Fibroblast of lung (primary cell): ENCODE results near the gene CHST9. TPM values are rescaled to one million over a fixed set of nuclear protein-coding genes. Genes with fewer than 3 reads are reported as not detected.

Experiments used
- DNase-seq, 2 donors: peaks; one replicate each; pipeline versions ENCODE4 v3.0.0 to v3.0.0-alpha.2; 2010; ENCODE audit warnings: low read depth in 2 of 2
- H2AFZ ChIP-seq: 2 replicates; pipeline ENCODE4 v1.5.1; 2012; ENCODE audit warnings: low read length, control low read depth, inconsistent platforms
- H3K27ac ChIP-seq: 2 replicates; pipeline ENCODE4 v1.5.1; 2011; ENCODE audit warnings: low read length, control low read depth; ENCODE audit not compliant: insufficient read depth
- H3K27me3 ChIP-seq: 2 replicates; pipeline ENCODE4 v1.5.1; 2011; ENCODE audit warnings: mild to moderate bottlenecking, low read length; ENCODE audit not compliant: control insufficient read depth, insufficient read depth
- H3K36me3 ChIP-seq: 2 replicates; pipeline ENCODE4 v1.5.1; 2011; ENCODE audit warnings: low read length; ENCODE audit not compliant: control insufficient read depth, insufficient read depth
- H3K4me1 ChIP-seq: 2 replicates; pipeline ENCODE4 v1.5.1; 2011; ENCODE audit warnings: low read length; ENCODE audit not compliant: control insufficient read depth, insufficient read depth; ENCODE audit errors: extremely low read depth
- H3K4me2 ChIP-seq: 2 replicates; pipeline ENCODE4 v1.5.1; 2011; ENCODE audit warnings: low read length, control low read depth; ENCODE audit not compliant: insufficient read depth; ENCODE audit errors: extremely low read depth
- H3K4me3 ChIP-seq, 4 experiments: fragments of 200-600 bp in 1 of 4; sonication (generic) in 1 of 4; replicated peaks in 1 of 4; 2 replicates each; pipeline ENCODE4 v1.5.1; 2011 to 2016; ENCODE audit warnings: low read length in 4 of 4, low read depth in 3 of 4, mild to moderate bottlenecking in 3 of 4, control low read depth in 2 of 4, inconsistent platforms in 1 of 4, mixed read lengths in 1 of 4; ENCODE audit not compliant: insufficient read depth in 1 of 4; ENCODE audit errors: control extremely low read depth in 1 of 4
- H3K79me2 ChIP-seq: 2 replicates; pipeline ENCODE4 v1.5.1; 2012; ENCODE audit warnings: mild to moderate bottlenecking, low read length, inconsistent platforms; ENCODE audit not compliant: control insufficient read depth, insufficient read depth
- H3K9ac ChIP-seq: 2 replicates; pipeline ENCODE4 v1.5.1; 2011; ENCODE audit warnings: mild to moderate bottlenecking, low read length, control low read depth; ENCODE audit not compliant: insufficient read depth
- H3K9me3 ChIP-seq: 2 replicates; pipeline ENCODE4 v1.5.1; 2012; ENCODE audit warnings: low read depth, low read length; ENCODE audit not compliant: control insufficient read depth, insufficient read depth
- H4K20me1 ChIP-seq: 2 replicates; pipeline ENCODE4 v1.5.1; 2011; ENCODE audit warnings: low read length; ENCODE audit not compliant: control insufficient read depth, insufficient read depth; ENCODE audit errors: extremely low read depth
- CTCF ChIP-seq, 2 donors: IDR thresholded peaks in 1 of 2; conservative IDR thresholded peaks in 1 of 2; 1 replicate in 1 of 2; 2 replicates in 1 of 2; pipeline ENCODE4 v1.5.1; 2011 to 2012; ENCODE audit warnings: low read length in 2 of 2, control low read depth in 1 of 2, inconsistent platforms in 1 of 2, low read depth in 1 of 2, mild to moderate bottlenecking in 1 of 2
- EZH2 ChIP-seq: IDR thresholded peaks from 2 replicates; pipeline ENCODE4 v1.5.1; 2012; ENCODE audit warnings: low read length, control low read depth, mild to moderate bottlenecking; ENCODE audit errors: missing control alignments
- polyA plus RNA-seq, 2 donors: library from polyadenylated mRNA; depleted of rRNA in 1 of 2; stranded (reverse) in 1 of 2; unstranded in 1 of 2; fragments of >200 nt; gene quantifications; 2 replicates each; pipeline ENCODE4 v1.2.1, GENCODE V29; 2011 to 2012; ENCODE audit warnings: missing spikeins in 1 of 2
- total RNA-seq: library from RNA; depleted of rRNA; stranded (reverse); fragments of >200 nt; gene quantifications from 2 replicates; pipeline ENCODE4 v1.2.1, GENCODE V29; 2014

The CHST9 gene
- total and polyA plus RNA-seq, 2 donors (not counting 1 experiment from before 2014, with no cell fraction given) = not detected

GRCh38 chr18:26963292-26963691 is 221.8 kb downstream of the CHST9 start:
- H3K4me2 ChIP-seq = no peak overlapping the region
- H3K4me1 ChIP-seq = no peaks in the 10 kb centered on the region
- H3K79me2 ChIP-seq = no peaks in the 10 kb centered on the region
- H4K20me1 ChIP-seq = no peaks in the 10 kb centered on the region
- no peak for TF ChIP-seq CTCF (conservative IDR thresholded peaks at IDR 0.05 in 1 of 2, IDR thresholded peaks at IDR 0.05 in 1 of 2; ENCODE audit: low read depth in 1 of 2, low read length in 2 of 2)
- TF ChIP-seq EZH2 = no peak
- H3K36me3 ChIP-seq = no peaks in the 10 kb centered on the region
- no peaks in the 10 kb centered on the region for H3K9me3 ChIP-seq
- H3K4me3 ChIP-seq = no peak overlapping the region
- no peak overlapping the region for H3K9ac ChIP-seq
- H3K27ac ChIP-seq = no peak overlapping the region
- no peak for DNase-seq
- H2AFZ ChIP-seq = no peak overlapping the region
- no peaks in the 10 kb centered on the region for H3K27me3 ChIP-seq

GRCh38 chr18:26961839-26962238 is 223.3 kb downstream of the CHST9 start:
- Histone ChIP-seq H3K9me3 (no peaks in the 10 kb centered on the region), H3K27me3 (no peaks in the 10 kb centered on the region), H3K4me3 (no peak overlapping the region), H2AFZ (no peak overlapping the region), H4K20me1 (no peaks in the 10 kb centered on the region), H3K4me1 (no peaks in the 10 kb centered on the region), H3K4me2 (no peak overlapping the region), H3K9ac (no peak overlapping the region), H3K27ac (no peak overlapping the region), H3K36me3 (no peaks in the 10 kb centered on the region), H3K79me2 (no peaks in the 10 kb centered on the region)
- TF ChIP-seq EZH2 (no peak), CTCF (conservative IDR thresholded peaks at IDR 0.05 in 1 of 2, IDR thresholded peaks at IDR 0.05 in 1 of 2; ENCODE audit: low read depth in 1 of 2, low read length in 2 of 2) (no peak)
- no peak for DNase-seq

GRCh38 chr18:26960911-26961310 is 224.2 kb downstream of the CHST9 start:
- no peak overlapping the region for H3K4me3 ChIP-seq
- H3K4me1 ChIP-seq = no peaks in the 10 kb centered on the region
- no peaks in the 10 kb centered on the region for H3K9me3 ChIP-seq
- H2AFZ ChIP-seq = no peak overlapping the region
- TF ChIP-seq EZH2 = no peak
- no peak for TF ChIP-seq CTCF (conservative IDR thresholded peaks at IDR 0.05 in 1 of 2, IDR thresholded peaks at IDR 0.05 in 1 of 2; ENCODE audit: low read depth in 1 of 2, low read length in 2 of 2)
- no peak overlapping the region for H3K27ac ChIP-seq
- no peak for DNase-seq
- H3K79me2 ChIP-seq = no peaks in the 10 kb centered on the region
- H3K4me2 ChIP-seq = no peak overlapping the region
- no peaks in the 10 kb centered on the region for H3K36me3 ChIP-seq
- H3K9ac ChIP-seq = no peak overlapping the region
- no peaks in the 10 kb centered on the region for H4K20me1 ChIP-seq
- no peaks in the 10 kb centered on the region for H3K27me3 ChIP-seq
